ENCODE measurements around the gene CRELD2.

Gene CRELD2

DNA sequence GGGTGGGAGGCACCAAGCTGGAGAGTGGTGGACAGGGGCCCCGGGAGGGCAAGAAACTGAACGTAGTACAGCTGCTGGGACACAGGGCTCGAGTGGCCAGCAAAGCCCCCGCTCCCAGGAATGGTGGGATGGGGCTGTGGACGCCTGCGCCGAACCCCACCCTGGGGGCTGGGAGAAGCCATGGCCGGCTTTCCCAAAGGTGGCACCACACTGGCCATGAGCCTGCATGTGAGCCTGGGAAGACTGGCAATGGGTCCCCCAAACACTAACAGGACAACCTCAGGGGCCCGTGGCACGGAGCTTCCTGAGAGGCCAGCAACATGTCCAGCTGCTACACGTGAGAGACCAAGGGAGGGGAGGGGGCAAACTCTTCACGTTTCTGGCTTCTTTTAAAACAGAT, 4.2 kb upstream of the CRELD2 start:
- intact Hi-C loops (cut with DNase I; ENCODE audit: low total_unique reads): no loop called here
- H3K27ac ChIP-seq: no peak overlapping the region
- DNase-seq: no peak
- H3K27me3 ChIP-seq: no peaks in the 10 kb centered on the region
- TF ChIP-seq, protein P1, sequence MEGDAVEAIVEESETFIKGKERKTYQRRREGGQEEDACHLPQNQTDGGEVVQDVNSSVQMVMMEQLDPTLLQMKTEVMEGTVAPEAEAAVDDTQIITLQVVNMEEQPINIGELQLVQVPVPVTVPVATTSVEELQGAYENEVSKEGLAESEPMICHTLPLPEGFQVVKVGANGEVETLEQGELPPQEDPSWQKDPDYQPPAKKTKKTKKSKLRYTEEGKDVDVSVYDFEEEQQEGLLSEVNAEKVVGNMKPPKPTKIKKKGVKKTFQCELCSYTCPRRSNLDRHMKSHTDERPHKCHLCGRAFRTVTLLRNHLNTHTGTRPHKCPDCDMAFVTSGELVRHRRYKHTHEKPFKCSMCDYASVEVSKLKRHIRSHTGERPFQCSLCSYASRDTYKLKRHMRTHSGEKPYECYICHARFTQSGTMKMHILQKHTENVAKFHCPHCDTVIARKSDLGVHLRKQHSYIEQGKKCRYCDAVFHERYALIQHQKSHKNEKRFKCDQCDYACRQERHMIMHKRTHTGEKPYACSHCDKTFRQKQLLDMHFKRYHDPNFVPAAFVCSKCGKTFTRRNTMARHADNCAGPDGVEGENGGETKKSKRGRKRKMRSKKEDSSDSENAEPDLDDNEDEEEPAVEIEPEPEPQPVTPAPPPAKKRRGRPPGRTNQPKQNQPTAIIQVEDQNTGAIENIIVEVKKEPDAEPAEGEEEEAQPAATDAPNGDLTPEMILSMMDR (IDR thresholded peaks at IDR 0.05): no peak
- H3K4me1 ChIP-seq: peaks cover 0 to 22% (median 16%) of the 10 kb centered on the region in 4 donors
- peaks cover 2 to 51% (median 30%) of the 10 kb centered on the region in 3 donors for H3K36me3 ChIP-seq
- H3K9me3 ChIP-seq: no peaks in the 10 kb centered on the region
- no peak overlapping the region for H3K4me3 ChIP-seq

GRCh38 chr22:49915610-49916009, 2.8 kb upstream of the CRELD2 start:
- H3K9me3 ChIP-seq: no peaks in the 10 kb centered on the region
- no peak overlapping the region for H3K4me3 ChIP-seq
- TF ChIP-seq, protein P1 (IDR thresholded peaks at IDR 0.05): no peak
- intact Hi-C loops (cut with DNase I; ENCODE audit: low total_unique reads): loop anchor here (5.0 kb wide), 1 partner anchor 63 kb away; the partner anchor contains the start of gene ZBED4
- peaks cover 2 to 45% (median 28%) of the 10 kb centered on the region in 3 donors for H3K36me3 ChIP-seq
- no peak for DNase-seq
- no peak overlapping the region for H3K27ac ChIP-seq
- H3K27me3 ChIP-seq: no peaks in the 10 kb centered on the region
- H3K4me1 ChIP-seq: peaks cover 0 to 32% (median 19%) of the 10 kb centered on the region in 4 donors

DNA sequence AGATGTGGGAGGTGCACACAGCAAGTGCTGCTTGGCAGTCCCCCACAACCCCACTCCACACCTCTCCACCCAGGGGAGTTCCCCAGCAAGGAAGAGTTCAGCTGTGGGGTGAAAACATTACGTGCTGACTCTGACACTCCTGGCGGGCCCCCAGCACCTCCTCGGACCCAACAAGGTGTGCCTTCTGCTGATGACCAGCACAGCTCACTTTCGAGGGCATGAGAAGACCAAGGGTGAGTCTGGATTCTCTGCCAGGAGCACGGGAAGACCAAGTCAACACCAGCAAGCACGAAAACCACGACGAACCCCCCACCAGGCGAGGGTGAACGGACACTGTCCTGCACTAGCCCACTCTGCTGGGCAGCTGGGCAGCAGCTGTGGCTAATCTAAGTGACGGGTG, 1.6 kb upstream of the CRELD2 start:
- Histone ChIP-seq H3K27ac (no peak overlapping the region), H3K4me1 (peaks cover 0 to 32% (median 19%) of the 10 kb centered on the region in 4 donors), H3K4me3 (no peak overlapping the region), H3K9me3 (no peaks in the 10 kb centered on the region), H3K27me3 (no peaks in the 10 kb centered on the region), H3K36me3 (peaks cover 6 to 45% (median 34%) of the 10 kb centered on the region in 3 donors)
- DNase-seq: peak in 1 of 2 donors; percentile 60
- TF ChIP-seq, protein P1 (IDR thresholded peaks at IDR 0.05): no peak
- intact Hi-C loops (cut with DNase I; ENCODE audit: low total_unique reads): loop anchor here (5.0 kb wide), 1 partner anchor 65 kb away; the partner anchor contains the start of gene ZBED4

DNA sequence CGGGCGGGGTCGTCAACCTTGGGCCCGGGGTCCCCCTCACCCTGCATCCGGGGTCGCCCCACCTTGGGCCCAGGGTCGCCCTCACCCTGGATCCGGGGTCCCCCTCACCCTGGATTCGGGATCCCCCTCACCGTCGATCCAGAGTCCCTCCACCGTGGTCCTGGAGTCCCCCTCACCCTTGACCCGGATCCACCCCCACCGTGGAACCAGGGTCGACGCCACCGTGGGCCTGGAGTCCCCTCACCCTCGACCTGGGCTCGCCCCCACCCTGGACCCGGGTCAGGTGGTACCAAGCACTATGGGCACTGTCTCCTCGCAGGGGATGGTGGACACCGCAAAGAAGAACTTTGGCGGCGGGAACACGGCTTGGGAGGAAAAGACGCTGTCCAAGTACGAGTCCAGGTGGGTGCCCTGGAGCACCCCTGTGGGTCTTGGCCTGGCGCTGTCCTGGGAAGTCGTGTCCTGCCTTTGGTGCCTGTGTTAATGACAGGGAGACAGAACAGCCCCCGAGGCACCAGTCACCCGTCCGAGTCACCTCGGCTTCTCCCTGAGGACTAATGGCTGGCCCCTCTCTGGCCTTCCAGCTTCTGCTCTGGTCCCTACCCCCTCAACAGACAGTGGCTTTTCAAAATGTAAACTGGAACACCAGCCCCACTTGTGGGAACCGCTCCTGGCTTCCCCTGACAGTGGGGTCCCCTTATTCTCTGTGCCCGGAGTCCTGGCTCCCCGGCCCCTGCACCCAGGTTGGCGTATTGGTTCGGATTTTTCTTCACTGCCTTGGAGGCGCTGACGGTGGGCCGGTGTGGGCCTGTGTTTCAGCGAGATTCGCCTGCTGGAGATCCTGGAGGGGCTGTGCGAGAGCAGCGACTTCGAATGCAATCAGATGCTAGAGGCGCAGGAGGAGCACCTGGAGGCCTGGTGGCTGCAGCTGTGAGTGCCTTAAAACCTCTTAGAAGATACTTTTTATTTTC, 762 bp downstream of the CRELD2 start:
- Histone ChIP-seq H3K27me3 (no peaks in the 10 kb centered on the region), H3K4me1 (peaks cover 0 to 32% (median 19%) of the 10 kb centered on the region in 4 donors), H3K9me3 (no peaks in the 10 kb centered on the region), H3K36me3 (peaks cover 6 to 44% (median 15%) of the 10 kb centered on the region in 3 donors), H3K27ac (peak overlapping the region; percentile 87 to 95), H3K4me3 (peak overlapping the region; percentile 66 to 69)
- DNase-seq: peak in 1 of 2 donors; percentile 69
- TF ChIP-seq, protein P1 (IDR thresholded peaks at IDR 0.05): no peak
- intact Hi-C loops (cut with DNase I; ENCODE audit: low total_unique reads): loop anchor here (5.0 kb wide), 1 partner anchor 67 kb away; the partner anchor contains the start of gene ZBED4

- H3K4me1 ChIP-seq: peaks cover 0 to 32% (median 19%) of the 10 kb centered on the region in 4 donors
Measured at GRCh38 chr22:49920859-49921258, 2.4 kb downstream of the CRELD2 start.

More at GRCh38 chr22:49920859-49921258, 2.4 kb downstream of the CRELD2 start:
- Histone ChIP-seq H3K36me3 (peaks cover 6 to 54% (median 27%) of the 10 kb centered on the region in 3 donors), H3K9me3 (no peaks in the 10 kb centered on the region), H3K27me3 (no peaks in the 10 kb centered on the region), H3K27ac (no peak overlapping the region), H3K4me3 (no peak overlapping the region)
- DNase-seq: no peak
- intact Hi-C loops (cut with DNase I; ENCODE audit: low total_unique reads): no loop called here
- TF ChIP-seq, protein P1 (IDR thresholded peaks at IDR 0.05): no peak
